HG02970 (cell line): ENCODE results near the gene PRICKLE3.
"Not testable (repeated sequence)": the region's sequence is repeated elsewhere in the genome, so short reads cannot be mapped to it uniquely, and the experiment has no call there.

ENCODE experiments used
- ATAC-seq: cut with Tn5 transposase; IDR thresholded peaks from one replicate; pipeline ENCODE4 v1.9.1; 2021; ENCODE audit warnings: mild to moderate bottlenecking, moderate library complexity, moderate number of reproducible peaks; ENCODE audit not compliant: unreplicated experiment, low FRiP score

PRICKLE3 gene

DNA sequence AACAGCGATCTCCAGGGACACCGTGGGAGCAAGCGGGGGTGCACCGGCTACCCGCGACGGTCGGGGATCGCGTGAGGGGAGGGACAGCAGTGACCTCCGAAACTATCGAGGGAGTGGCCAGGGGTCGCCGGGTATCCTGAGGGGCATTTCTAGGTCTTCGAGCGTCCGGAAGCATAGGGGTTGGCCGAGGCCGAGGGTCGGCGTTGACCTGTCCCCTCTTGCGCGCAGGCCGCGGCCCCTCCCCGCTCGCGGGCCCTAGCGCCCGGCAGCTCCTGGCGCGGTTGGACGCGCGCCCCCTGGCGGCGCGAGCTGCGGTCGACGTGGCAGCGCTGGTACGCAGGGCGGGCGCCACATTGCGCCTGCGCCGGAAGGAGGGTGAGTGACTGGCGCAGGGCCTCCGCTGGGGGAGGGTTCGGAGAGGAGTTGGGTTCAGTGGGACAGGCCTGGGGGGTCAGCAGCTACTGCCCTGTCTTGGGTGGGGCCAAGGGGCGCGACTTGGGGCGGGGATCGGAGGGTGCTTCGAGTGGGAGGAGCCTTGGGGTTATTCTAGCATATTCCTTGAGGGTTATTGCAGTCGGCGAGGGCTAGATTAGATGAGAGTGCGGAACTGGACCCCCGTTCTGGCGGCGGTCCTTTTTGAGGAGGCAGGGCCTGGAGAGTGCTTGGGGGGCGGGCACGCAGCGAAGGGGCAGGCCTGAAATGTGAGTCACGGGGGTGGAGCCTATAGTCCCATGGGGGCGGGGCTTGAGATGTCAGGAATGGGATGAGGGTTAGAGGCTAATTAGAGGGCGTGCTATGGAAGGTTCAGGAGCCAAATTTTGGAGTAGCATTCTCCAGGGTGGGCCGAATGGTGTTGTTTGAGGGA, 22.4 kb downstream of the PRICKLE3 start:
- ATAC-seq, result peak; percentile 35

DNA sequence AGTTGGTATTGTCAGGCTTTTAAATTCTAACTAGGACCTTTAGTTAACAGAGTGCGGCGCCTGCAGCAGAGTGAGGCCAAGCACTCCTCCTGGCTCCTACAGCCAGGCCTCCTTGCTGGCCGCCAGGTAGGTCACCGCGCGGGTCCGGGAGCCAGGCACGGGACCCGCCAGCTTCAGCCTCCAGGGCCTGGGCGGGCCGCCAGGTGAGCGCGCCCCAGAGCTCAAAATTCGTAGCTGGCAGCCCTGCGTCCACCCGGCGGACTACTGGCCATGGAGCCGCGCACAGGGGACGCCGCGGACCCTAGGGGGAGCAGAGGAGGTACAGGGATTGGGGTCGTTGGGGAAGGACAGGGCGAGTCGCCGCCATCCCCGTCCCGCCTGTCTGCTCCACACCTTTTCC, 23.6 kb downstream of the PRICKLE3 start, which contains the start of gene MAGIX:
Gene MAGIX, plus strand, starts transcription at position 139 of the 400 bp plus-strand sequence. Its CDS starts 132 bp downstream, at position 271.
- ATAC-seq, result no peak

DNA sequence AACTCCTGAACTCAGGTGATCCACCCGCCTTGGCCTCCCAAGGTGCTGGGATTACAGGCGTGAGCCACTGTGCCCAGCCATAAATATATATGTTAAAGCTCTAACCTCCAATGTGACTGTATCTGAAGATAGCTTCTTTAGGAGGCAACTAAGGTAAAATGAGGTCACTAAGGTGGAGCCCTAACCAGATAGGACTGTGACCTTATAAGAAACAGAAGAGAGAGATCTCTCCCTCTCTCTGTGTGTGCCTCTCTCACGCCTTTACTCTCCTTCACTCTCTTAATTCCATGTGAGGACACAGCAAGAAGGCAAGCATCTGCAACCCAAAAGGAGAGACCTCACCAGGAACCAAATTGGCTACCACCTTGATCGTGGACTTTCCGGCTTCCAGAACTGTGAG, 24.5 kb downstream of the PRICKLE3 start:
- ATAC-seq, result no peak

DNA sequence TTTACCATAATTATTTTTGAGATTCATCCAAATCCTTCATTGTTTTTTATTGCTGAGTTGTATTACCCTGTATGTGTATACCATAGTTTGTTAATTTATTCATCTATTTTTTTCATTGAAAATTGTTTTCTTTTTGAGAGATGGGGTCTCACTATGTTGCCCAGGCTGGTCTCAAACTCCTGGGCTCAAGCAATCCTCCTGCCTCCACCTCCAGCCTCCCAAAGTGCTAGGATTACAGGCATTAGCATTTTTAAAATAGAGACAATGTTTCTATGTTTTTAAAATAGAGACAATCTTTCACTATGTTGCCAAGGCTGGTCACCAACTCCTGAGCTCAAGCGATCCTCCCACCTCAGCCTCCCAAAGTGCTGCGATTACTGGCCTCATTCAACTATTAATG, 25.3 kb downstream of the PRICKLE3 start:
- no peak for ATAC-seq

DNA sequence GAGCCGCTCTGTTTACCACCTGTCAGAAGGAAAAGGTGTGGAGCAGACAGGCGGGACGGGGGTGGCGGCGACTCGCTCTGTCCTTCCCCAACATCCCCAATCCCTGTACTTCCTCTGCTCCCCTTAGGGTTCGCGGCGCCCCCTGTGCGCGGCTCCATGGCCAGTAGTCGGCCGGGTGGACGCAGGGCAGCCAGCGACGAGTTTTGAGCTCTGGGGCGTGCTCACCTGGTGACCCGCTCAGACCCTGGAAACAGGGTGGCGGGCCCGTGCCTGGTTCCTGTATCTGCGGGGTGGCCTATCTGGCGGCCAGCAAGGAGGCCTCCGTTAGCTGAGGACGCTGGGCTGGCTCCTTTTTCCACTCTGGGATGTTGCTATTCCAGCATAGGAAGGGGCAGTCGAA, 29.0 kb downstream of the PRICKLE3 start:
- ATAC-seq, result no peak

DNA sequence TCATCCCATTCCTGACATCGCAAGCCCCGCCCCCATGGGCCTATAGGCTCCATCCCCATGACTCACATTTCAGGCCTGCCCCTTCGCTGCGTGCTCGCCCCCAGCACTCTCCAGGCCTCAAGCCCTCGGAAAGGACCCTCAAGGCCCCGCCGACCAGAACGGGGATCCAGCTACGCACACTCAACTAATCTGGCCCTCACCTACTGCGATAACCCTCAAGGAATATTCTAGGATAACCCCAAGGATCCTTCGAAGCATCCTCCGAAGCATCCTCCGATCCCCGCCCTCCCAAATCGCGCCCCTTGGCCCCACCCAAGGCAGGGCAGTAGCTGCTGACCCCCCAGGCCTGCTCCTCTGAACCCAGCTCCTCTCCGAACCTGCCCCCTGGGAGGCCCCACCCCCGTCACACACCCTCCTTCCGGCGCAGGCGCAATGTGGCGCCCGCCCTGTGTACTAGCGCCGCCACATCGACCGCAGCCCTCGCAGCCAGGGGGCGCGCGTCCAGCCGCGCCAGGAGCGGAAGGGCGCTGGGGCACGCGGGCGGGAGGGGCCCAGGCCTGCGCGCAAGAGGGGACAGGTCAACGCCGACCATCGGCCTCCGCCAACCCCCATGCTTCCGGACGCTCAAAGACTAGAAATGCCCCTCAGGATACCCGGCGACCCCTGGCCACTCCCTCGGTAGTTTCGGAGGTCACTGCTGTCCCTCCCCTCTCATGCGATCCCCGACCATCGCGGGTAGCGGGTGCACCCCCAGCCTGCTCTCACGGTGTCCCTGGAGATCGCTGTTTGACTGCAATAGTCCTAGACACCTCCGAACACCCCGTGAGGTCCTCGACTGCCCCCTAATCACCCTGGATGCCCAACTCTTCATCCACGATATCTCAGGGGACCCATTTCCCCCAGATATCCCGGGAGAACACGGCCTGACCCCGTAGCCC, 30.0 kb downstream of the PRICKLE3 start:
- ATAC-seq, result peak; percentile 77

DNA sequence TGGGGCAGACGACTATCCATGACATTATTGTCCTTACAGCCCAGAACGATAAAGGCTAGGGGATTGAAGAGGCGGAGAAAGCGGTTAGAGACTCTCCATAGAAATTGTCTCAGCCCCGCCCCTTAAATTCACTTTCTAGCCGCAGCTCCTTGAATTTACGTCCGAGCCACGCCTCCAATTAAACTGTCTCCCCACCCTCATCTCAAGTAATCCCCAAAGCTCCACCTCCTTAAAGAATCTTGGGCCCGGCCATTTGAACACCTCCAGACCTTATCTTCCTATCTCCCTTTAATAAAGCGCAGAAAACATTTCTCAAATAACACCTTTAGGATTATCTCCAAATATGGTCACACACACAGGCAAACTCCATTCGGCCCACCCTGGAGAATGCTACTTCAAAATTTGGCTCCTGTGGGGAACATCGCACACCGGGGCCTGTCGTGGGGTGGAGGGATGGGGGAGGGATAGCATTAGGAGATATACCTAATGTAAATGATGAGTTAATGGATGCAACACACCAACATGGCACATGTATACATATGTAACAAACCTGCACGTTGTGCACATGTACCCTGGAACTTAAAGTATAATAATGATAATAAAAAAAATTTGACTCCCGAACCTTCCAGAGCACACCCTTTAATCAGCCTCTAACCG, 30.8 kb downstream of the PRICKLE3 start:
- ATAC-seq, result no peak

DNA sequence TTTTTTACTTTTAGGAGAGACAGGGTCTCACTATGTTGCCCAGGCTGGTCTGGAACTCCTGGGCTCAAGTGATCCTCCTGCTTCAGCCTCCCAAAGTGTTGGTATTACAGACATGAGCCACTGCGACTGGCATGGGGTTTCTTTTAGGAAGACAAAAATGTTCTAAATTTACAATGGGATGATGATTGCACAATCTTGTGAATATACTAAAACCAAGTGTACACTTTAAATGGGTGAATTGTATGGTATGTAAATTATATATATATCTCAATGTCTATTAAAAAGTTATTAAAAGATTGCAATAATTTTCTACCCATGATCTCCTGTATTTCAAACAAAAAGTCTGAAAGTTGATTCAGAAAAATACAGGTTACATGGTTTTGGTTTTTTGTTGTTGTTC, 32.7 kb downstream of the PRICKLE3 start:
- ATAC-seq, result no peak

DNA sequence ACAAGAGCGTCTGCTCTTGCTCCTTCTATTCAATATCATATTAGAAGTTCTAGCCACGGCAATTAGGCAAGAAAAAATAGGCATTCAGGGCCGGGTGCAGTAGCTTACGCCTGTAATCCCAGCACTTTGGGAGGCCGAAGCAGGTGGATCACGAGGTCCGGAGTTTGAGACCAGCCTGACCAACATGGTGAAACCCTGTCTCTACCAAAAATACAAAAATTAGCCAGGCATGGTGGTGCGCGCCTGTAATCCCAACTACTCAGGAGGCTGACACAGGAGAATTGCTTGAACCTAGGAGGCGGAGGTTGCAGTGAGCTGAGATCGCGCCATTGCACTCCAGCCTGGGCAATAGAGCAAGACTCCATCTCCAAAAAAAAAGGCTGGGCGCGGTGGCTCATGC, 36.9 kb downstream of the PRICKLE3 start:
- ATAC-seq, result not testable (repeated sequence)

DNA sequence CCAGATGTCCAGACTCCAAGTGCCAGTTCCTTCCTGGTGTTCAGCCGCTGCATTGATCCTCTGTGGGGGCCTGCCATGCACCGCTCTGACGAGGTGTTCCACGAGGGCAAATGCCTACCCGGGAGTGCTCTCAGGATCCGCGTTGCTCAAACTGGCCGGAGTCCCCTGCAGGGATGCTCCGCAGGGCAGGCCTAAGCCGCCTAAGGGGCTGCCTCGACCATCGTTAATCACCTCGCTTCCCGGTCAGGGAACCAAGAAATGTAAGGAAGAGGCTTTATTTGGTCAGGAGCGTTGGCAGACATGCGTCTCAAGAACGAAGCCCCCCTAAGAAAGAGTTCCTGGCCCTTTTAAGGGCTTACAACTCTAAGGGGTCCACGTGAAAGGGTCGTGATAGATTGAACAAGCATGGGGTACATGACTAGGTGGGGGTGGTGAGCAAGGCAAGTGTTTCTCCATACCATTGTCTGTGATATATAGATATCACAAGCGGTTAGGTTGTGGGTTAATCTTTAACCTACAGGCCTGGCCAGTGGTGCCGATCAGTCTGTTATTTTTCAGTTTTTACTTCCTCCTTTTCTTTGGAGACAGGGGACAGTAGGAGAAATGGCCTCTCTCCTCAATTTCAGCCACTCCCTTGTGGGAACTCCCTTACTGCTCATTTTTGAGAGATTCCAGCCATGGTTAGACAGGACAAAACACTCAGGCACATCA, 37.6 kb downstream of the PRICKLE3 start:
- not testable (repeated sequence) for ATAC-seq

DNA sequence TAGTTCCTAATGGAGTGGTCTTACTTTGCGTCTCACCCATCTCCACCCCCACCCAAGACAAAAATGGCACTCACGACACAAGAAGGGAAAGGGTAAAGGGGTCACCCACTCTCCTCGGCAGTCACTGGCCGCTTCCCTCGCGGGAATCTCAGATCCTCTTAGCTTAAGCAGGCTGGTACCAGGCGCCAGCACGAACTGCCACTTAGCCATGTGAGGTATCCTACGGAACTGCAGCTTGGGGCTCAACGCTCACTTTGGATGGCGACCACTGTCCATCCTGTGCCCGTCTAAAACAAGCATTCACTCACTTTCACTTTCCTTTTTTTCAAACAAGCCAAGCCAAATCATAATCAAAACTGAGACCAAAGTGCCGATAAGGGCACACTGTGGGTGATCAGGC, 38.2 kb downstream of the PRICKLE3 start:
- ATAC-seq, result no peak

DNA sequence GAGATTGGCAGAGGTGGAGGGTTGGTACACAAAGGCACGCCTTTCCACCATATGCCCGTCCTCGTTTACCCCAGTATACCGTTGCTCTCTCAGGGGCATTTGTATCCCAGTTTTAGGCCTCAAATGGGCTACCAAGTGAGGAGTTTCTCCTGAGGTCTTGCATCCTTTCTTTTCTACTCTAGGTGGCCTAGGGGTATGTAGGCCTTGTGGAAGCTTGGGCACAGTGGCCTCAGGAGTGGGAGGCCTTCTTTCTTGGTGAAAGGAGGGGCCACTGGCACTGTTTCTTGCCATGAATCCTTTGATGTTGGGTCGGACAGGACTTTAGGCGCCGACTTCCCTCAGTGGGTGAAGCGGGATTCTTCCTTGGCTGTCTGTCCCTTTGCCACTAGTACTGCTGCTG, 38.9 kb downstream of the PRICKLE3 start:
- ATAC-seq, result no peak

DNA sequence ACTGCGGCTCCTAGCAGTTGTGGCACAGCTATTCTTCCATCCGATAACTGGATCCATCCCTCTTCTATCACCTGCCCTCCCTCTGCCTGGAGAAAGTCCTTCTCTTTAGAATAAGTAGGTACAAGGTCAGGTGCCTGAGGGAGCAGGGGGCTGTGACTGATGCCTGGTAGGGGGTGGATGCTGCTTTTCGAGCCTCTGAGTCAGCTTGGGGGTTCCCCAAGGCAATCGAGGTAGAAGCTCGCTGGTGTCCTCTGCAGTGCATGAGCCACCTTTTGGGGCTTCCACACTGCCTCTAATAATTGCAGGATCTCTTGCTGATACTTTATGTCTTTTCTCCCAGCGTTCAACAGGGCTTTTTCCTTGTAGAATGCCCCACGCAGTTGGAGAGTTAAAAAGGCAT, 43.0 kb downstream of the PRICKLE3 start:
- not testable (repeated sequence) for ATAC-seq

DNA sequence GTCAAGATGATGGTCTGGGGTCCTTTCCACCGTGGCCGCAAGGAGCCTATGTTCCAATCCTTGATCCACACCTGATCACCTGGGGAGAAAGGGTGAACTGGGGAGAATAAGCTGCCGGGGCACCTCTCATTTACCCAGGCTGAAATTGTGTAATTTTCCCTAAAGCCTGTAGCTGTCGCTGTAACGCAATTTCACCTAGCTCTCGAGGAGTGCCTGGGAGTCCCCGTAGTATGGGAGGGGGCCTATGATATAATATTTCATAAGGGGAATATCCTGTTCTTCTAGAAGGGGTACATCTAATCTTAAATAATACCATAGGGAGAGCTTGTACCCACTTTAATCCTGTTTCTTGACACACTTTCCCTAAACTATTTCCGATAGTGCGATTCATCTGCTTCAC, 43.9 kb downstream of the PRICKLE3 start:
- ATAC-seq, result not testable (repeated sequence)

DNA sequence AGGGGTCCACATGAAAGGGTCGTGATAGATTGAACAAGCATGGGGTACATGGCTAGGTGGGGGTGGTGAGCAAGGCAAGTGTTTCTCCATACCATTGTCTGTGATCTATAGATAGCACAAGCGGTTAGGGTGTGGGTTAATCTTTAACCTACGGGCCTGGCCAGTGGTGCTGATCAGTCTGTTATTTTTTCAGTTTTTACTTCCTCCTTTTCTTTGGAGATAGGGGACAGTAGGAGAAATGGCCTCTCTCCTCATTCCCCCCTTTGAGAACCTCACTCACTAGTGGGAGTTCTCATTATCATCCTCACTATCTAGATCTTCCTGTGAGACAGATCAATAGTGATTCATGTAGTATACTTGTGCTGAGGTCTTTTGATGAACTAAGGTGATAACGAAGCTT, 46.5 kb downstream of the PRICKLE3 start:
- ATAC-seq, result no peak

DNA sequence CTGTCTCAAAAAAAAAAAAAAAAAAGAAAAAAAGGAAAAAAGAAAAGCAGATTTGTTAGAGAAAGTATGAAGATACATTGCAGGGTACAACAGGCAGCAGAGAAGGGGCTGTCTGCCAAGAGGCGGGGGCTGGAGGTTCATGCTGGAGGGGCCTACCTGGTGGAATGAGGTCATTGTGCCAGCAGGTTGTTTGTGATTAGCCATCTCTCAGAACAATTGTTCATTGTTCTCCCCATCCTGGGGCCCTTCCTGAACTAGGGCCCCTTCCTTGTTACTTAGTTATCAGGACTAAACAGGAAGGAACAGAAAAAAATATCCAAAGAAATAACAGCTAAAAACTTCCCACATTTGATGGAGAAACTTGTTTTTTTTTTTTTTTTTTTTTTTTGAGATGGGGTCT, 48.7 kb downstream of the PRICKLE3 start:
- ATAC-seq, result no peak

DNA sequence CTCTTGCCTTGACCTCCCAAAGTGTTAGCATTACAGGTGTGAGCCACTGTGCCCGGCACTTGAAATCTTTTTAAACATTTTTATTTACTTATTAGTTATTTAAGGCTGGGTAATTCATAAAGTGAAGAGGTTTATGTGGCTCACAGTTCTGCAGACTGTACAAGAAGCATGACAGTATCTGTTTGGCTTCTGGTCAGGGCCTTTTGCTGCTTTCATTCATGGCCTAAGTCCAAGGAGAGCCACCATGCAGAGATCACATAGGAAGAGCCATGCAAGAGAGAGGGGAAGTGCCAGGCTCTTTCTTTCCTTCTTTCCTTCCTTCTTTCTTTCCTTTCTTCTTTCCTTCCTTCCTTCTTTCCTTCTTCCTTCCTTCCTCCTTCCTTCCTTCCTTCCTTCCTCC, 52.4 kb downstream of the PRICKLE3 start:
- no peak for ATAC-seq

DNA sequence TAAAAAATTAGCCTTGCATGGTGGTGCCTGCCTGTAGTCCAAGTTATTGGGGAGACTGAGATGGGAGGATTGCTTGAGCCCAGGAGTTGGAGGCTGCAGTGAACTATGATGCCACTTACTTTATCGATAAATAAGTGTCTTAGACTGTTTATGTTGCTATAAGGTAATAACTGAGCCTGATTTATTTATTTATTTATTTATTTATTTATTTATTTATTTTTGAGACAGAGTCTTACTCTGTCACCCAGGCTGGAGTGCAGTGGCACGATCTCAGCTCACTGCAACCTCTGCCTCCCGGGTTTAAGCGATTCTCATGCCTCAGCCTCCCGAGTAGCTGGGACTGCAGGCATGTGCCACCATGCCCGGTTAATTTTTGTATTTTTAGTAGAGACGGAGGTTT, 53.9 kb downstream of the PRICKLE3 start:
- not testable (repeated sequence) for ATAC-seq

DNA sequence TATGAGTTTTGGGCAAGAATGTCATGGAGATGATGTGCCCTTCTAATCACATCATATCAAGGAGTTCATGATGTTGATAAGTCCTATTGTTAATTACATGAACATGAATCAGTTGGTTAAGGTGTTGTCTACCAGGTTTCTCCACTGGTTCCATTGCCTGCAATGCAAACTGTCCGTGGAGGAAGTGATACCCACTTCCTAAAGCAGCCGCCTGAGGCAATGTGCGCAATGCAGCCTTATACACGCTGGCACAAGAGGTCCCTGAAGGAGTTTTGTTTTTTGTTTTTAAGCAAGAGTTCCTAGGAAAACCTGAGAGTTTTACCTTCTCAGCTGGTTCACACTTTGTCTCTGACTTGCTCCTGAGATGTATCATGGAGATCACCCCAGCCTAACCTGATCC, 56.7 kb downstream of the PRICKLE3 start:
- no peak for ATAC-seq

DNA sequence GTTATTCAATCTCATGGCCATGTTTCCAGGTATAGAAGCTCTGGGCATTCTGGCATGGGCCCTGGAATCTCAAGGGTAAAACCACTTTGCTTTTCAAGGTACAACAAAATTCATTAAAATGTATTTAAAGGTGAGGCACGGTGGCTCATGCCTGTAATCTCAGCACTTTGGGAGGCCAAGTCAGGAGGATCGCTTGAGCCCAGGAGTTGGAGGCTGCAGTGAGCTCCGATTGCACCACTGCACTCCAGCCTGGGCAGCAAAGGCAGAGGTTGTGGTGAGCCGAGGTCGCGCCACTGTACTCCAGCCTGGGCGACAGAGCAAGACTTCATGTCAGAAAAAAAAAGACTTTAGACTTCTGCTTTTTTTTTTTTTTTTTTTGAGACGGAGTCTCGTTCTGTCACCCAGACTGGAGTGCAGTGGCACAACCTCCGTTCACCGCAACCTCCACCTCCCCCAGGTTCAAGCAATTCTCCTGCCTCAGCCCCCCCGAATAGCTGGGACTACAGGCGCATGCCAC, 58.4 kb downstream of the PRICKLE3 start:
- ATAC-seq, result not testable (repeated sequence)
